Peyer's patch (tissue), 4 donors: Measurements from ENCODE around the gene TSPAN18. TPM values are rescaled to one million over a fixed set of nuclear protein-coding genes. Genes with fewer than 3 reads are reported as not detected.

Source experiments
- DNase-seq, 3 donors: peaks; one replicate each; pipeline ENCODE4 v3.0.0-alpha.2; 2017 to 2019
- H3K27ac ChIP-seq, 4 donors: fragments of 200-600 bp; sonication (generic); one replicate each; pipeline ENCODE4 v1.5.1; 2016 to 2019
- H3K27me3 ChIP-seq, 2 donors: fragments of 200-600 bp; sonication (generic); one replicate each; pipeline ENCODE4 v1.5.1; 2019
- H3K36me3 ChIP-seq, 3 donors: fragments of 200-600 bp; sonication (generic); one replicate each; pipeline ENCODE4 v1.5.1; 2016 to 2019
- H3K4me1 ChIP-seq, 4 donors: fragments of 200-600 bp; sonication (generic); one replicate each; pipeline ENCODE4 v1.5.1; 2016 to 2019
- H3K4me3 ChIP-seq, 4 donors: fragments of 200-600 bp; sonication (generic); 1 replicate in 3 of 4; 2 replicates in 1 of 4; pipeline ENCODE4 v1.5.1; 2016 to 2019; ENCODE audit warnings: mild to moderate bottlenecking in 1 of 4
- H3K9me3 ChIP-seq, 4 donors: fragments of 200-600 bp; sonication (generic); one replicate each; pipeline ENCODE4 v1.5.1; 2016 to 2019; ENCODE audit warnings: mild to moderate bottlenecking in 1 of 4
- CTCF ChIP-seq, 6 experiments: fragments of 450-650 bp in 4 of 6; fragments of 200-600 bp in 2 of 6; sonication (generic) in 1 of 6; IDR thresholded peaks; one replicate each; pipeline ENCODE4 v1.5.1; 2017 to 2019; ENCODE audit warnings: antibody characterized with exemption in 6 of 6, mild to moderate bottlenecking in 3 of 6, moderate library complexity in 1 of 6
- POLR2A ChIP-seq, 2 donors: fragments of 450-650 bp; IDR thresholded peaks; one replicate each; pipeline ENCODE4 v1.5.1; 2017; ENCODE audit warnings: antibody characterized with exemption in 2 of 2, mild to moderate bottlenecking in 2 of 2, moderate library complexity in 2 of 2
- total RNA-seq, 4 donors: library from RNA; depleted of rRNA; stranded (reverse); fragments of >200 nt; gene quantifications; one replicate each; pipeline ENCODE4 v1.1.0, GENCODE V29; 2016

Gene TSPAN18
- total RNA-seq, 4 donors from 2014 or later, result 1.1 to 19.8 (median 3.1) TPM

- no peak overlapping the region for H3K27ac ChIP-seq
- no peak overlapping the region for H3K4me3 ChIP-seq
- H3K4me1 ChIP-seq, result peaks cover 5 to 20% (median 7%) of the 10 kb centered on the region in 4 donors
- DNase-seq, result no peak
- H3K9me3 ChIP-seq, result no peaks in the 10 kb centered on the region
- H3K27me3 ChIP-seq, result peaks cover 0 to 4% of the 10 kb centered on the region in 2 donors
- H3K36me3 ChIP-seq, result no peaks in the 10 kb centered on the region
- TF ChIP-seq POLR2A (IDR thresholded peaks at IDR 0.05) (no peak), CTCF (IDR thresholded peaks at IDR 0.05) (no peak)
Observed at GRCh38 chr11:44725016-44725685, 1.6 kb upstream of the TSPAN18 start.

GRCh38 chr11:44725757-44726282, 942 bp upstream of the TSPAN18 start:
- H3K4me1 ChIP-seq, result peaks cover 5 to 20% (median 7%) of the 10 kb centered on the region in 4 donors
- DNase-seq, result no peak
- H3K4me3 ChIP-seq, result no peak overlapping the region
- peaks cover 0 to 4% of the 10 kb centered on the region in 2 donors for H3K27me3 ChIP-seq
- TF ChIP-seq POLR2A (IDR thresholded peaks at IDR 0.05) (no peak), CTCF (IDR thresholded peaks at IDR 0.05) (no peak)
- H3K27ac ChIP-seq, result peak overlapping the region in 3 of 4 donors; percentile 52 to 76 (median 72)
- no peaks in the 10 kb centered on the region for H3K36me3 ChIP-seq
- H3K9me3 ChIP-seq, result no peaks in the 10 kb centered on the region

- Histone ChIP-seq H3K36me3 (no peaks in the 10 kb centered on the region), H3K4me1 (peaks cover 5 to 20% (median 7%) of the 10 kb centered on the region in 4 donors), H3K27ac (peak overlapping the region in 3 of 4 donors; percentile 66 to 71 (median 71)), H3K9me3 (no peaks in the 10 kb centered on the region), H3K27me3 (peaks cover 0 to 4% of the 10 kb centered on the region in 2 donors), H3K4me3 (peak overlapping the region; percentile 54 to 79 (median 65))
- DNase-seq, result no peak
- TF ChIP-seq CTCF (IDR thresholded peaks at IDR 0.05), result no peak
Observed at GRCh38 chr11:44727114-44727372, 281 bp downstream of the TSPAN18 start.

GRCh38 chr11:44727373-44728287, 868 bp downstream of the TSPAN18 start:
- peak overlapping the region in 3 of 4 donors; percentile 66 to 71 (median 71) for H3K27ac ChIP-seq

More at GRCh38 chr11:44727373-44728287, 868 bp downstream of the TSPAN18 start:
- peaks cover 0 to 4% of the 10 kb centered on the region in 2 donors for H3K27me3 ChIP-seq
- H3K36me3 ChIP-seq, result no peaks in the 10 kb centered on the region
- peaks cover 5 to 20% (median 7%) of the 10 kb centered on the region in 4 donors for H3K4me1 ChIP-seq
- H3K4me3 ChIP-seq, result peak overlapping the region; percentile 54 to 79 (median 65)
- H3K9me3 ChIP-seq, result no peaks in the 10 kb centered on the region
- peak; percentile 73 to 90 (median 85) for DNase-seq
- TF ChIP-seq POLR2A (IDR thresholded peaks at IDR 0.05) (no peak), CTCF (IDR thresholded peaks at IDR 0.05) (peak; percentile 77 to 95 (median 84))
